Measurements from ENCODE around the gene CFAP251.
"Not testable (repeated sequence)": the region's sequence is repeated elsewhere in the genome, so short reads cannot be mapped to it uniquely, and the experiment has no call there.

CFAP251 gene

GRCh38 chr12:122030424-122031035, 112.1 kb downstream of the CFAP251 start:
- Histone ChIP-seq H3K4me3 (ENCODE audit: low read length in 2 of 2) (no peak overlapping the region), H3K36me3 (ENCODE audit: control insufficient read depth in 2 of 2, insufficient read depth in 2 of 2, low read length in 2 of 2) (peaks cover 5% of the 10 kb centered on the region in 2 donors), H3K4me1 (ENCODE audit: control insufficient read depth, insufficient read depth, low read length) (no peaks in the 10 kb centered on the region), H3K27me3 (ENCODE audit: control insufficient read depth in 1 of 2, insufficient read depth in 2 of 2, low read length in 2 of 2) (no peaks in the 10 kb centered on the region), H3K9ac (ENCODE audit: low read length in 2 of 2) (no peak overlapping the region), H3K27ac (ENCODE audit: low read length) (no peak overlapping the region), H3K9me3 (ENCODE audit: control insufficient read depth in 2 of 2, low read length in 2 of 2) (no peaks in the 10 kb centered on the region)

GRCh38 chr12:122031342-122032216, 113.2 kb downstream of the CFAP251 start:
- no peak overlapping the region for H3K9ac ChIP-seq (ENCODE audit: low read length in 2 of 2)
- H3K27ac ChIP-seq (ENCODE audit: low read length) = no peak overlapping the region
- H3K27me3 ChIP-seq (ENCODE audit: control insufficient read depth in 1 of 2, insufficient read depth in 2 of 2, low read length in 2 of 2) = no peaks in the 10 kb centered on the region
- peaks cover 9% of the 10 kb centered on the region in 2 donors for H3K36me3 ChIP-seq (ENCODE audit: control insufficient read depth in 2 of 2, insufficient read depth in 2 of 2, low read length in 2 of 2)
- no peaks in the 10 kb centered on the region for H3K4me1 ChIP-seq (ENCODE audit: control insufficient read depth, insufficient read depth, low read length)
- H3K4me3 ChIP-seq (ENCODE audit: low read length in 2 of 2) = no peak overlapping the region
- no peaks in the 10 kb centered on the region for H3K9me3 ChIP-seq (ENCODE audit: control insufficient read depth in 2 of 2, low read length in 2 of 2)

GRCh38 chr12:122032580-122032979, 114.2 kb downstream of the CFAP251 start:
- no peaks in the 10 kb centered on the region for H3K4me1 ChIP-seq (ENCODE audit: control insufficient read depth, insufficient read depth, low read length)
- H3K36me3 ChIP-seq (ENCODE audit: control insufficient read depth in 2 of 2, insufficient read depth in 2 of 2, low read length in 2 of 2) = peaks cover 14% of the 10 kb centered on the region in 2 donors
- H3K27me3 ChIP-seq (ENCODE audit: control insufficient read depth in 1 of 2, insufficient read depth in 2 of 2, low read length in 2 of 2) = no peaks in the 10 kb centered on the region
- no peak overlapping the region for H3K9ac ChIP-seq (ENCODE audit: low read length in 2 of 2)
- H3K9me3 ChIP-seq (ENCODE audit: control insufficient read depth in 2 of 2, low read length in 2 of 2) = no peaks in the 10 kb centered on the region
- no peak overlapping the region for H3K4me3 ChIP-seq (ENCODE audit: low read length in 2 of 2)
- no peak overlapping the region for H3K27ac ChIP-seq (ENCODE audit: low read length)

GRCh38 chr12:122035292-122035691, 116.9 kb downstream of the CFAP251 start:
- Histone ChIP-seq H3K27me3 (ENCODE audit: control insufficient read depth in 1 of 2, insufficient read depth in 2 of 2, low read length in 2 of 2) (no peaks in the 10 kb centered on the region), H3K9ac (ENCODE audit: low read length in 2 of 2) (no peak overlapping the region), H3K9me3 (ENCODE audit: control insufficient read depth in 2 of 2, low read length in 2 of 2) (no peaks in the 10 kb centered on the region), H3K4me3 (ENCODE audit: low read length in 2 of 2) (no peak overlapping the region), H3K36me3 (ENCODE audit: control insufficient read depth in 2 of 2, insufficient read depth in 2 of 2, low read length in 2 of 2) (peaks cover 14 to 17% of the 10 kb centered on the region in 2 donors), H3K27ac (ENCODE audit: low read length) (no peak overlapping the region), H3K4me1 (ENCODE audit: control insufficient read depth, insufficient read depth, low read length) (no peaks in the 10 kb centered on the region)

- Histone ChIP-seq H3K9me3 (ENCODE audit: control insufficient read depth in 2 of 2, low read length in 2 of 2) (no peaks in the 10 kb centered on the region), H3K27ac (ENCODE audit: low read length) (no peak overlapping the region), H3K27me3 (ENCODE audit: control insufficient read depth in 1 of 2, insufficient read depth in 2 of 2, low read length in 2 of 2) (no peaks in the 10 kb centered on the region), H3K36me3 (ENCODE audit: control insufficient read depth in 2 of 2, insufficient read depth in 2 of 2, low read length in 2 of 2) (peaks cover 14 to 20% of the 10 kb centered on the region in 2 donors), H3K4me1 (ENCODE audit: control insufficient read depth, insufficient read depth, low read length) (no peaks in the 10 kb centered on the region), H3K9ac (ENCODE audit: low read length in 2 of 2) (no peak overlapping the region), H3K4me3 (ENCODE audit: low read length in 2 of 2) (no peak overlapping the region)
Measured at GRCh38 chr12:122036153-122036552, 117.8 kb downstream of the CFAP251 start.

GRCh38 chr12:122040579-122041386, 122.4 kb downstream of the CFAP251 start:
- no peaks in the 10 kb centered on the region for H3K9me3 ChIP-seq (ENCODE audit: control insufficient read depth in 2 of 2, low read length in 2 of 2)
- peaks cover 9 to 21% of the 10 kb centered on the region in 2 donors for H3K36me3 ChIP-seq (ENCODE audit: control insufficient read depth in 2 of 2, insufficient read depth in 2 of 2, low read length in 2 of 2)
- H3K4me3 ChIP-seq (ENCODE audit: low read length in 2 of 2) = no peak overlapping the region
- no peak overlapping the region for H3K27ac ChIP-seq (ENCODE audit: low read length)
- no peaks in the 10 kb centered on the region for H3K4me1 ChIP-seq (ENCODE audit: control insufficient read depth, insufficient read depth, low read length)
- no peak overlapping the region for H3K9ac ChIP-seq (ENCODE audit: low read length in 2 of 2)
- no peaks in the 10 kb centered on the region for H3K27me3 ChIP-seq (ENCODE audit: control insufficient read depth in 1 of 2, insufficient read depth in 2 of 2, low read length in 2 of 2)

- not testable (repeated sequence) for H3K9ac ChIP-seq (ENCODE audit: low read length in 2 of 2); H3K27ac ChIP-seq (ENCODE audit: low read length)
Measured at GRCh38 chr12:122041458-122041857, 123.1 kb downstream of the CFAP251 start.

GRCh38 chr12:122042910-122043309, 124.5 kb downstream of the CFAP251 start:
- Histone ChIP-seq H3K4me1 (ENCODE audit: control insufficient read depth, insufficient read depth, low read length) (no peaks in the 10 kb centered on the region), H3K4me3 (ENCODE audit: low read length in 2 of 2) (no peak overlapping the region), H3K9me3 (ENCODE audit: control insufficient read depth in 2 of 2, low read length in 2 of 2) (no peaks in the 10 kb centered on the region), H3K36me3 (ENCODE audit: control insufficient read depth in 2 of 2, insufficient read depth in 2 of 2, low read length in 2 of 2) (peaks cover 0 to 17% of the 10 kb centered on the region in 2 donors), H3K9ac (ENCODE audit: low read length in 2 of 2) (no peak overlapping the region), H3K27ac (ENCODE audit: low read length) (no peak overlapping the region), H3K27me3 (ENCODE audit: control insufficient read depth in 1 of 2, insufficient read depth in 2 of 2, low read length in 2 of 2) (no peaks in the 10 kb centered on the region)

More at GRCh38 chr12:122041458-122041857, 123.1 kb downstream of the CFAP251 start:
- H3K27me3 ChIP-seq (ENCODE audit: control insufficient read depth in 1 of 2, insufficient read depth in 2 of 2, low read length in 2 of 2); H3K4me1 ChIP-seq (ENCODE audit: control insufficient read depth, insufficient read depth, low read length); H3K9me3 ChIP-seq (ENCODE audit: control insufficient read depth in 2 of 2, low read length in 2 of 2); H3K4me3 ChIP-seq (ENCODE audit: low read length in 2 of 2): not testable (repeated sequence)
- peaks cover 5 to 22% of the 10 kb centered on the region in 2 donors for H3K36me3 ChIP-seq (ENCODE audit: control insufficient read depth in 2 of 2, insufficient read depth in 2 of 2, low read length in 2 of 2)

GRCh38 chr12:122043476-122043875, 125.1 kb downstream of the CFAP251 start:
- Histone ChIP-seq H3K4me3 (ENCODE audit: low read length in 2 of 2) (no peak overlapping the region), H3K36me3 (ENCODE audit: control insufficient read depth in 2 of 2, insufficient read depth in 2 of 2, low read length in 2 of 2) (peaks cover 0 to 17% of the 10 kb centered on the region in 2 donors), H3K27ac (ENCODE audit: low read length) (no peak overlapping the region), H3K27me3 (ENCODE audit: control insufficient read depth in 1 of 2, insufficient read depth in 2 of 2, low read length in 2 of 2) (no peaks in the 10 kb centered on the region), H3K4me1 (ENCODE audit: control insufficient read depth, insufficient read depth, low read length) (no peaks in the 10 kb centered on the region), H3K9me3 (ENCODE audit: control insufficient read depth in 2 of 2, low read length in 2 of 2) (no peaks in the 10 kb centered on the region), H3K9ac (ENCODE audit: low read length in 2 of 2) (no peak overlapping the region)

- no peak overlapping the region for H3K27ac ChIP-seq (ENCODE audit: low read length)
- no peaks in the 10 kb centered on the region for H3K27me3 ChIP-seq (ENCODE audit: control insufficient read depth in 1 of 2, insufficient read depth in 2 of 2, low read length in 2 of 2)
- no peak overlapping the region for H3K9ac ChIP-seq (ENCODE audit: low read length in 2 of 2)
- H3K4me1 ChIP-seq (ENCODE audit: control insufficient read depth, insufficient read depth, low read length) = peaks cover under 1% of the 10 kb centered on the region
- no peak overlapping the region for H3K4me3 ChIP-seq (ENCODE audit: low read length in 2 of 2)
- H3K36me3 ChIP-seq (ENCODE audit: control insufficient read depth in 2 of 2, insufficient read depth in 2 of 2, low read length in 2 of 2) = peaks cover 0 to 13% of the 10 kb centered on the region in 2 donors
- no peaks in the 10 kb centered on the region for H3K9me3 ChIP-seq (ENCODE audit: control insufficient read depth in 2 of 2, low read length in 2 of 2)
Measured at GRCh38 chr12:122045262-122045661, 126.9 kb downstream of the CFAP251 start.

All from stomach smooth muscle (tissue), 2 donors.